Stimulated activated CD4-positive, alpha-beta T cell treated with anti-CD3 and anti-CD28 coated beads, Interleukin-2, amount 100 ng/mL, for 48 hours (primary cell): ENCODE results near the gene WNT2.

Experiments used
- DNase-seq, 2 donors: peaks; one replicate each; pipeline ENCODE4 v3.0.0-alpha.2; 2020

WNT2 gene

DNA sequence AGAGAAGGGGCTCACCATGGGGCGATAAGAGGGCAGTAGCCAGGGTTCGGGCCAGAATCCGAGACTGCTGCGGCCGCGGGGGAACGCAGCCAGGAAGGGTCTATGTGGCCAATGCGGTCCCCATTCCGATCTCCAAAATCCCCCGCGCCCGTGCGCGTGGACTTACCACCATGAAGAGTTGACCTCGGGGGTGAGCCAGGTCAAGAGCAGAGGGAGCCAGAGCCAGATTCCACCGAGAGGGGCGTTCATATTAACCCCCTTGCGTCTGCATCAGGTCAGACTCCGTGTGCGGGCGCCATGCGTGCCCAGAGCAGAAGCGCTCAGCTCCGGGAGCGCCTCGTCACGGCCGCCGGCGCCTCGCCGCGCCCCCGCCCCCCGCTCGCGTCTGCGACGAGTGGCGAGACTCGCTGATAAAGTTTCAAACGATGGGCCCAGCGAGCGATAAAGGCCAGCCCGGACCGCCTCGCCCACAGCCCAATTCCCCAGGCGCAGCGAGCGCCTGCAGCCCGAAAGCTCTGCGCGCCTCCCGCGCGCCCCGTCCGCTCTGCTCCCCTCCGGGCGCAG lies at the start of gene WNT2:
Gene WNT2 (minus strand): TSS at position 318 of the 564 bp plus-strand sequence. CDS start 69 bp downstream, at position 249.
- DNase-seq, result no peak

DNA sequence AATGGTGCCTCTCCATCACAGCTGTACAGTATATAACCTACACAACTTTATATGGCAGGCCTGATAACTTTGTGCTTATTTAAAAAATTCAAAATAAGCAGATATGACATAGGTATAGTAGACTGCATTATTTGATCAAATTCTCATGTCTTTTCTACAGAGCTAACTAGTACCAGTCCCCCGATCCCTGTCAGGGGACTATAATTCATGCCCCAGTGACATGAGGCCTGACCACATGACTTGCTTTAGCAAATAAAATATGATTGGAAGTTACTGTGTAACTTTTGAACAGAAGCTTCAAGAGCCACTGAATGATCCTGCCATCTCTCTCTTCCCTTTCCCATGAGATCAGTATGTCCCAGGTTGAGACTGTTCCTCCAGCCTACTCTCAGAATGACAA lies 49.2 kb upstream of the WNT2 start:
- DNase-seq, result no peak

DNA sequence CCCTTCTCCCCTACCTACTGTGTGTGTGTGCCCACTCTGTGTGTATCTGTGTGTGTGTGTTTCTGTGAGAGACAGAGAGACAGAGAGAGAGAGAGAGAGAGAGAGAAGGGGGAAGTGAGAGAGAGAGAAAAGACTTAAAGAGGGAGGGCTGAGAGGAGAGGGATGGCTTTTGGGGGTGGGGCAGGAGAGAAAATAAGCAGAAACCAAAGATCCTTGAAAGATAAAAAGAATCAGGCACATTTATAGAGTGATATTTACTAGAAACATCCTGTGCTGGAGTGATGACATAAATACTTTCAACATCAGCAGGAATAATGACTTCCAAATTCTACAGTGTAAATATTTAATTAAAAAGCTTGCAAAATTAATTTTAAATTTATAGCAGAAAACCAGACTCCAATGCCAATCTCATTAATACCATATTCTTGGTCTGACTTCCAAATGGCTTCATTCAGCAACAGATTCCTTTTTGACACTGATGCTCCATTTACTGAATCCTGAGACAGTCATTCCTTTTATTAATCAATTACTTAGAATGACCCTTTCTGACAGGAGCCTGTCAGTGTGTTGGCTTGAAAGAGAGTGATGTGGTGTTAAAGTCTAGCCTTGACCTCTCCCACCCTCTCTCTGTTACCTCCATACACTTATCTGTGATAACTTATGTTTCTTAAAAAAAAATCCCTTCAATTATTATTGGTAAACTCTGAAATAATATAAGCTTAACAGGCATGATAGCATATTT lies 41.7 kb upstream of the WNT2 start:
- DNase-seq, result no peak

DNA sequence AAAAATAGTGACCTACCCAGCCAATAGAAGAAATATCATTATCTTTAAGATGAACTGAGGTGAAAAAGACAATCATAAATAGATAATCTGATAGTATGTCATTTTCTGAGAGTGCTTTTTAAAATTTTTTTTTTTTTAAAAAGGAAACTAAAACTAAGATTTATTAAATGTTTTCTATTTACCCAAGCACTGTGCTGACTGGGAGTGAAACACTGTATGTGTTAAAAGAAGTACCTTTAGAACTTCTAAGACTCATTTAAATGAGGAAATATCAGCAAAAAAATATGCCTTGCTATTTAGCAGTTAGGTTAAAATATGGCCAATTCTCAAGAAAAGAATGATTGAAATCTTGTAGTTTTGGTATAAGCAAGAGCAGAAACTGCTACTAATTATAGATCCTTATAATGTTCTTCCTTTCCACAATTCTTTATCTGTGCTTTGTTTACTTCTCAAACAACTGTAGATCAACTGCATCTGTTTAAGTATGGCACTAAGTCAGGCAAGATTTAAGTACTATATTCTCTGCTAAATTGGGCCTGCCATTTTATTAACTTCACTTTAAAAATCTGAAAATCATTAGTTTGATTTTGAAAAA lies 39.5 kb upstream of the WNT2 start:
- DNase-seq, result no peak

DNA sequence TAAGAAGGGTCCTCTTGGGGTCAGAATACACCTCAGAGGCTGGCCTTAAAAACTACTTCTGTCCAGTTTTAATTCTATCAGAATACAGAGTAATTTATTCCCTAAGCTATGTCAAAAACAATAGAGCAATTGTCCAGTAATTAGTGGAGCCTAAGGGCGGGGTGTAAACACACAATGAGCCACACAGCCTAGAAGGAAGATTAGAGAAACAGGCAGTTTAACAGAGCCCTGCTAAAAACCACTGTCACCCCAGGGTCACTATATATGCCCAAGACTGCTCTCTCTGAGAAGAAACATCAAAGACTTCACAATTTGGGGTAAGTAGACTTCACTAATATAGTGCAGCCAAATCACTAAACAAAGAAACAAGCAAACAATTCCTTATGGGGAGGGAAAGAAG lies 27.2 kb upstream of the WNT2 start:
- DNase-seq, result no peak

DNA sequence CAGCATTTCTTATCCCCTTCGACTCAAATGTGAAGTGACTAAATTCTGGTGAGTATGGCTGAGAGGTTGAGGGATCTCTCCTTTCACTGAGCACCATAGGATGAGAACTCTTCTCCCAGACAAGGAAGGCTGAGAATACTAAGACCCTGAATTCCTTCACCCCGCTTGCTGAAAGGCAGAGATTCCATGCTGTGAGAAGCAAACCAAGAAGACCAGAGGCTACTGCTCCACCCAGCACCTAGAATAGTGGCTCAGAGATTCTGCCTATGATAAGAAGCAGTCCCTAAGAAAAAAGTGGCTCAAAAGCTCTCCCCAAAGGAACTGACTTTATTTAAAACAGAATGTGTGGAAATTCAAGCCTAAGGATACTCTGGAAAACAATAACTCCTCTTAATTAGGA lies 26.7 kb upstream of the WNT2 start:
- DNase-seq, result no peak

DNA sequence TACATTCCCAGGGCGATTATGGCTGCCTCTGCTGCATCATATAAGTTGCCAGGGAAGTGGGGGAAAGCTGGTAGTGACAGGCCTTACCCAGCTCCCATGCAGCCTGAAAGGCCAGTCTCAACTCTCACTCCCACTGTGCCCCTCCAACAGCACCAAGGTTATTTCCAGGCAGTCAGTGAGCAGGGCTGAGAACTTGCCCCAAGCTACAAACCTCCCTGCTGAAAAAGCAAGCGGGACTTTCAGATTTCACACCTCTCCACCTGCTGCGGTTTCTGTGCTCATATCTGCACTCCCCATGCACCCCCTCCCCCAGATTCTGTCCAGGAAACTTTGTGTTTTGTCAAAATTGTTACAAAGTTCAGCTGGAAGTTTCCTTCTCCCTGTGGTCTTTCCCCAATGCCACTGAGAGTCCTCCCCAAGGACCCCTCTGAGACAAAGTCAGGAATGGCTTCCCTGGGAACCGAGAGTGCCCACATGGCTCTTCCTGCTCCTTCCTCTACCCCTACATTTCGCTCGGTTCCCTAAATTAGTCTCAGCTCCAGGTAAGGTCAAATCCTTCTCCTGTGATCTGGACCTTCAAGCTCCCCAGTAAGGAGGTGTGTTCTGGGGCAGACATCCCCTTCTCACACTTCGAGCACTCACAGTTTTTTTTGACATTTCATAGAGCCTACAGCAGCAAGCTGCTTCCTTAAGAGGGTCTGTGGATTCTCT lies 25.3 kb upstream of the WNT2 start:
- DNase-seq, result no peak

DNA sequence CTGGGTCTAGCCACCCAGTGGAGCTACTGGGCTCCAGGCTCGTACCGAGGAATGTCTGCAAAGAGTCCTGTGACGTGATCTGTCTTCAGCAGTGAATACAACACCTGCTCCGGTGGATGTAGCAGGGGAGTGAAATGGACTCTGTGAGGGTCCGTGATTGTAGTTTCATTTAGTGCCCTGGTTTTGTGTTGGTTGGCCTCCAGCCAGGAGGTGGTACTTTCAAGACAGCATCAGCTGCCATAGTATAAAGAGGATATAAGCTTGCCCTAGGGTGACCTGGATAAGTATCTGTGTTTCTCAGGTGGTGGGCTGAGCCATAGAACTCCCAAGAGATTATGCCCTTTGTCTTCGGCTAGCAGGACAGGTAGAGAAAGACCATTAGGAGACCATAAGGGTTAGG lies 24.6 kb upstream of the WNT2 start:
- no peak for DNase-seq

DNA sequence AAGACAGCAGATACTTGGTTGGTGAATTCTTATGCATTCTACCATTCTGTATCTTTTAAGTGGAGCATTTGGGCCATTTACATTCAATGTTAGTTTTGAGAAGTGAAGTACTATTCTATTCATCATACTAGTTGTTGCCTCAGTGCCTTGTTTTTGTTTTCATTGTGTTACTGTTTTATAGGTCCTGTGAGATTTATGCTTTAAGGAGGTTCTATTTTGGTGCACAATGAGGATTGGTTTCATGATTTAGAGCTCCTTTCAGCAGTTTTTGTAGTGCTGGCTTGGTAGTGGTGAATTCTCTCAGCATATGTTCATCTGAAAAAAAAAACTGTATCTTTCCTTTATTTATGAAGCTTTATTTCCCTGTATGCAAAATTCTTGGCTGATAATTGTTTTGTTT lies 23.3 kb upstream of the WNT2 start:
- DNase-seq, result no peak

DNA sequence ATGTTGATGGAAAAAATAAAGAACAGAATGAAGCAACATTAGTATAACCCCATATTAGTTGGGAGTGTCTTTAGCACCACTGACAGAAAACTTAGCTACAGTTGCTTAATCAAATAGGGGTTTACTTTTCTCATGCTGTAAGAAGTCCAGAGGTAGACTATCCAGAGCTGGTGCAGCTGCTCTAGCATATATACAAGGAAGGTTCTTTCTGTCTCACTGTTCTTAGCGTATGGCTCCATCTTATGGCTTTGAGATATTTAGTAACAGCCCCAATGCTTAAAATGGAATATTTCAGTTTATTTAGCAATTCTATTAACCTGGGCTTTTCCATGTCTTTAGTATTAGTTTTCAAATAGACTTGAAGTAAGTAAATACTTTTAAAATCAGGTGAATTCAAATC lies 15.2 kb upstream of the WNT2 start:
- DNase-seq, result no peak

DNA sequence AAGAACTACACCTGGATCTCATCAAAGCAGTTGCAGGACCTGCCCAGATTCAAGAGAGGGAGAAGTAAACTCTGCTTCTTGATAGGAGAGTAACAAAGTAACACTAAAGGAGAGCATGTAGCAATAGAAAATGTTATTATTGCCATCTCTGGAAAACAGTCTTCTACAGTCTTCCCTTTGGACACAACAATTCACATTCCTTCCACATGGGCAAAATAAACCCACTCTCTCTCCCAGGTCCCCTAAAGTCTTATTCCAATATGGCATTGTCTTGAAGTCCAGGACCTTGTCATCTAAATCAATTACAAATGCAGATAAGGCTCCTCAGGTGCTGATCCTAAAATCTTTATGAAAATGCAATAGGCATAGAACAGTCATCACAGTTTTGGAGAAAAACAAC lies 10.3 kb upstream of the WNT2 start:
- no peak for DNase-seq

DNA sequence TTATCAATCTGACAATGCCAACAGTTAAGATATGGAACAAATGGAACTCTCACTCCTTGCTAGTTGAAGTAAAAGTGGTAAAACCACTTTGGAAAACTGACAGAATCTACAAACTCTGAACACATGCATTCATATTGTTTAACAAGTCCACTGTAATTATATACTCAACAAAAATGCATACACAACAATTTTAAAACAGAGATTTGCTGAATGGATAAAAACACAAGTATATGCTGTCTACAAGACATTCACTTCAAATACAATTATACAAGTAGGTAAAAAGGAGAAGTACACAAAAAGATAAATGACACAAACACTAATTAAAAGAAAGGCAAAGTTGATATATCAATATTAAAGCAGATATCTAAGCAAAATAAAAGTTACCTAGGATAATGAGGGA lies 9.2 kb upstream of the WNT2 start:
- no peak for DNase-seq

DNA sequence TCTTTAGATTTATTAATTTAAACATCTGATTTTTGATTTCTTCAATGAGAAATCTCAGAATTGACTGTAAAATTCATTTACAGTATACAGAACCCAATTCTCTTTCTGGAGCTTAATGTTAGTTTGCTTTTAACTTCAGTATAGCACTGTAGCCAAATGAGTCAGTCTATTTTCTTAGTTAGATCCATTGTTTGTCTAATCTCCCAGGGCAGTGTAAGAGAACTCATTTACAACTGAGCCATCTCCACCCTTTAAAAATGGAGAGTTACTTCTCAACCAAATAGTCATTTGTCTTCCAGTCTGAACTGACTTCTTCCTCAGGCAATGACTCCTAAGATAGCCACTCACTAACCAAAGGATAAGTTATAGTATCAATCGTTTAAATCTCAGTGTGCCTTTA lies 3.0 kb upstream of the WNT2 start:
- no peak for DNase-seq

DNA sequence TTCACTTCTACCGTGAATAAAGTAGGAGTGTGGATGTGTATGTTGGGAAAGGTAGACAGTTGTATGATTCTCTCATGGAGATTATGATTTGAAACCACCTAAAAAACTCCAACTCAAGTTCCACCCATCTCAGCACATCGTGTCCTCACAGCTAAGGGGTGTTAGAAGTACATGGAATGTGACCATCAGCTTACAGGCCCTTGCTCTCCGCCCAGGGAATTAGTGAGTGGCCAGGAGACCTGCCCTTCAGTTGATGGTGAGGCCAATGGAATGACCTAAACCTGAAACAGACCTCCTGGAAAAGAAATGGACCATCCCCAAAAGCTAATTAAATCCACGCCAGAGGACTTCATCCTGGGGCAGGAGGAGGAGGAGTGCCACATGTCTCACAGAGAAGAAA lies 2.1 kb upstream of the WNT2 start:
- no peak for DNase-seq

DNA sequence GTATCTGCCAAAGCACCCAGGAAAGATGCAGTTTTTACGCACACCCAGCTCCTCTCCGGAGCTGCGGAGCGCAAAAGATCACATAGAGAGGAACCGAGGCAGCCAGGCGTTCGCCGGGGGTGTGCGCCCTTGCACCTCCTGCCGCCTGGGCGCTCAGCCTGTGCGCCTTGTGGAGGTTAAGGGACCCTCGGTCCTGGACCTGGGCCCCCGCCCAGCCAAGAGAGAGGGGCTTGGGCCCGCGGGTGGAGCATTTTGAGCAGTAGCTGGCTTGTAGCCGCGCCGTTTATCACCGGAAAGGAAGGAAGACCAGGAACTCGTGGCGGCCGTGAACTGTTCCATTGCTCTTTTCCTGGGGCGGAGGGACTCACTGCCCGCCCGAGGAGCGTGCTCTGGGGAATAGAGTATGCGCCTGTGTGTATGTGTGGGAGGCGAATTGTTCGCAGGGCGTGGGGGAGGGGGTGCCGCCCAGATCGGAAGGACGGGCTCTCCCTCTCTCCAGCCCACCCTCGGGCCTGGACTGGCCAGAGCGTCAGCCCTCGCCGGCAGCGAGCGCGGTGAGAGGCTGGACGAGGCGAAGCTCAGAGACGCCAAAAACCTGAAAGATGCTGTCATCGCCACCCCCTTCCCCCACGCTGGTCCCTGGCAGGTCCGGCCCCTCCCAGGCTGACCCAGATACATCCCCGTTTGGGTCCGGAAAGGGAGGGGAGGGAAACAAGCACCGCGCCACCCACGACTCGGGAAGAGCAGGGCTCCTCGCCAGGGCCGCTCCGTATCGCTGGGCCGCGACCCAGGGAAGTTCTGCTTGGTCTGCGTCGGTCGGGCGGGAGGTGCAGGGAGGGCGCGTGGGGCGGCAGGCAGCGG lies 1.2 kb upstream of the WNT2 start:
- DNase-seq, result no peak

DNA sequence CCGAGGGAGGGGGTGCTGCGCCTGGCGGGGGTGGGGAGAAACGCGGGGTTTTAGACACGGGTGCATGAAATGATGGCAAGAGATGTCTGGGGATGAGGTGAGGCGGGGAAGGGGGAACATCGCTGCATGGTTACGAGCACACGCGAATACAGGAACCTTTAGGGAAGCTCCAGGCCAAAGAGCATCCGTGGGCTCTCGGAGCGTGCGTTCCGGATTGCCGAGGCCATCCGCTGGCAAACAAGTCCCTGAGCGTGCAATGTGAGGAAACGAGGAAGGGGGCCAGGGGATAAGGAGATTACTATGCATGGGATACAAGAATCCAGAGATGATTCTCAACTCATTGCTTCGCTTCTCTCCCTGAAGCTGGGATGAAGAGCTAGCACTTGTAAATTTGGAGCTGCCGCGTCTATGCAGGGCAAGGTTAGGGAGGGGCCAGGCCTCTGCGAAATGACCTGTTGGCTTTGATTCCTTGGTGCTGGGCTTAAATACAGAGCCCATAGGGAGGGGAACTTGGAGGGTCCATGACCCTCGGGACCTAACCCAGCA lies 520 bp upstream of the WNT2 start:
- DNase-seq, result no peak

DNA sequence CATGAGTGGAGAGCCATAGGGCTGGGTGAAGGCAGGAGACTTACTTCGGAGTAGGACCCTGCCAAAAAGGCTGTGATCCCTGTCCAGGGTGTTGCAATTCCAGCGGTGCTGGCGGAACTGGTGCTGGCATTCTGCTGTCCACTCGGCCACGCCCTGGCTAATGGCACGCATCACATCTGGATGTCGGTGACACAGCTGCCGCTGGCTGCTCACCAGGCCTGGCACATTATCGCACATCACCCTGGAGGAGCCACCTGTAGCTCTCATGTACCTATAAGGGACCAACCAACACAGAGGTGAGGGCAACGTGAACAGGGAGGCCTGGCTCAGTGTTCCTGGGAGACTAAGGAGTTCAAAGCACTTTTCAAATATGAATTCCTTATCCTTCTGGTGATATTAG lies 2.3 kb downstream of the WNT2 start:
- DNase-seq, result no peak

DNA sequence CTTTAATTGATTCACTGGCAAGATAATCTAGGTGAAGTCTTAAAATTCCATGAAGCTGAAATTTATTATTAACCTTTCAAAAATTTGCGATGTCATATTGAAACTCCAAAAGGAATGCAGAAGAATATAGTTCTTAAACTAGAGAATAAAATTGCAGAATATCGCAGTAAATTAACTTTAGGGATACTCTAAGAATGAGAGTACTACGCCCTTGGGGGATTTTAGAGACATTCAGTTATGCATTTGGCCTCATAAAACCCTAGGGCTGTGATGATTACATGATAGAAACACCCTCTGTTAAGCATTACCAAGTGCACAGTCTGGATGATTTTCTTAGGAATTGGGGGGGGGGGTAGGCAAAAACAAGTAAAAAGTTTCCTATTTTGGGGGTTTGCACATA lies 3.7 kb downstream of the WNT2 start:
- DNase-seq, result no peak

DNA sequence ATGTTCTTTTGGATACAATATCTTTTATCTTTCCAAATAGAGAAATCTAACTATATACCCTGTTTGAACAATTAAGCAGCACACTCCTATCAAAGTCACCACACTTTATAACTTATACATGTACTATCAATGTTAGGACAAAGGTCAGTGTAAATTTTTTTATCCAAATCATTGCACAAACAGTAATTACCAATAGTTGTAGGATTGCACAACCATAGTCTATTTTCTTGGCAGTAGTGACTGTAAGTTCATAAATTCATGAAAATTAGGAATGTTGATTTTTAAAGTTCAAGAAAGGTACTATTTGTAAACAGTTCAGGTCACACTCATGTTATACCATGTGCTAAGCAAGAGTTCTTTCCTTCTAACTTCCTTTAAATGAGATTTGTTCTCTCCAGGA lies 9.3 kb downstream of the WNT2 start:
- no peak for DNase-seq

DNA sequence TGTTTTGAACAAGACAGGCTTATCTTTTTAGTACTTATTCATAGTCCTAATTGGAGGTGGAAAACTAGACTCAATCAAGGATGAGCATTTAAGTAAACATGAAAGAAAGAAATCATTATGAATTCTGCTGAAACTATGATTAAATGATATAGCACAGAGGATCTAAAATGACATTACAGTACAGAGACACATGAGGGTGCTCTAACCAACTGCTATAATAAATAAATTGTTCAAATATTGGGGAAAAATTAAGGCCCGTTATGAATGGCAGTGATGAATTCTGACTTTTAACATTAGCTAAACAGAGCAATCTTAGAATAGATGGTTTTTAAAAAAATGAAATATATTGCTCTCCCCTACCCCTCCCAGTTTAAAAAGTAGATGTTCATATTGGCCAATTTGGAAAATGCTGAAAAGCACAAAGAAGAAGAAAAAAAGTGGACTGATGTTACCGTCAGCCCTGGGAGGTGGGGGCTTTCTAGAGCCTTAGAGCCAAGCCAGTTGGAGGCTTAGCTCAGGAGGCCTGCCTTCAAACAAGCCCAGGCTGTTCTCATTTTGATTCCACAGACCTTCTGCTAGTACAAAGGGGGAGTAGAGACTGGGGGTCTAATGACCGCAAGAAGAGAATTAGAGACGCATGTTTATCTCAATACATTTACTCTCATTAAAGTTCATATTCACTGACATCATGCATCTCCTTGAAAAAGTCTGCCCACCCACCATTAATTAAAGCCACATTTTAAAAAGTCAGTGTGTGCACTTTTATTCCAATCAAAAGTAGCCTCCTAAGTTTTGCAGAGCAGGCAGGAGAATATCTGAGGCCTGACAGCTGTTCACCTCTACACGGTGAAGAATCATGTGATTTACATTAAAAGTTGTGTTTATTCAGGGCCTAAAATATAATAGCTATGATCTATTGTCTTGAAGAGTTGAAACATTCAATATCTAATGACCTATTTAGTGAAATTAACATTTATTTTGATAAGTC lies 10.0 kb downstream of the WNT2 start:
- no peak for DNase-seq

DNA sequence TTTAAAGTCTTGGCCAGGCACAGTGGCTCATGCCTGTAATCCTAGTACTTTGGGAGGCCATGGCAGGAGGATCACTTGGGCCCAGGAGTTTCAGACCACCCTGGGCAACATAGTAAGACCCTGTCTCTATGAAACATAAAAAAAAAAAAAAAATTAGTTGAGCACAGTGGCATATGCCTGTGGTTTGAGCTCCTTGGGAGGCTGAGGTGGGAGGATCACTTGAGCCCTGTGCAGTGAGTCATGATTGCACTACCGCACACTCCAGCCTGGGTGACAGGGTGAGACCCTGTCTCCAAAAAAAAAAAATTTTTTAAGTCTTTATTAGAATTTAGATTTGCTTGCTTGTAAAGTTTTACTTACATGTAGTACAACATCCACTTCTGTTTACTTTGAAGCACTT lies 14.0 kb downstream of the WNT2 start:
- no peak for DNase-seq

DNA sequence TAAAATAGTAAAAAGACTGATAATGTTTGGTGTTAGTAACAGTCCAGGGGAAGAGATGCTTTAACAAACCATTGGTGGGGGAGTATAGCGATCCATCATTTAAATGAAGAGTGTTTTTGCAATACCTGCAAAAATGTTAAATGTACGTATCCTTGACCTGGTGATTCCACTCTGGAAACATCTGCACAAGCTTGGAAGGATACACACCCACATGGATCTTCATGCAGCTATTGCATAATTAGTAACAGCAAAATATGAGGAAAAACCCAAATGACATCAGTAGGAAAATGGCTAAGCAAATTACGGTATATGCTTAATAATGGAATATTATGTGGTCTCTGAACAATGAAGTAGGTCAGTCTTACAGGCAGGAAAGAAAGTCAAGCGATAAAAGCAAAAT lies 20.5 kb downstream of the WNT2 start:
- no peak for DNase-seq
